CD4-positive, CD25-positive, alpha-beta regulatory T cell (primary cell): ENCODE measurements around the gene MLKL. TPM values are rescaled to one million over a fixed set of nuclear protein-coding genes. Genes with fewer than 3 reads are reported as not detected.

Experiments used
- ATAC-seq, 2 donors: fragments of 150-1000 bp; cut with Tn5 transposase; one replicate each; pipeline ENCODE4 v1.10.0; 2021; ENCODE audit warnings: low read depth in 2 of 2, moderate number of reproducible peaks in 2 of 2, moderate library complexity in 1 of 2
- DNase-seq, 3 donors: peaks; one replicate each; pipeline versions ENCODE4 v3.0.0 to v3.0.0-alpha.2; 2012 to 2022; ENCODE audit warnings: mixed read lengths in 1 of 3
- H3K27ac ChIP-seq: one replicate; pipeline ENCODE4 v1.7.0; 2013; ENCODE audit warnings: mild to moderate bottlenecking, low read length; ENCODE audit not compliant: insufficient read depth, poor library complexity, severe bottlenecking
- H3K27me3 ChIP-seq: one replicate; pipeline ENCODE4 v1.7.0; 2013; ENCODE audit warnings: low read length; ENCODE audit not compliant: control insufficient read depth, insufficient read depth
- H3K36me3 ChIP-seq: one replicate; pipeline ENCODE4 v1.7.0; 2013; ENCODE audit warnings: mild to moderate bottlenecking, low read length, moderate library complexity; ENCODE audit not compliant: control insufficient read depth, insufficient read depth
- H3K4me1 ChIP-seq: 2 replicates; pipeline ENCODE4 v1.7.0; 2013; ENCODE audit warnings: mild to moderate bottlenecking, low read length; ENCODE audit not compliant: insufficient read depth, control insufficient read depth, poor library complexity, severe bottlenecking
- H3K4me3 ChIP-seq: one replicate; pipeline ENCODE4 v1.7.0; 2013; ENCODE audit warnings: low read depth, mild to moderate bottlenecking, low read length, moderate library complexity
- H3K9me3 ChIP-seq, 2 experiments: 1 replicate in 1 of 2; 2 replicates in 1 of 2; pipeline ENCODE4 v1.7.0; 2013; ENCODE audit warnings: low read length in 2 of 2, mild to moderate bottlenecking in 1 of 2, moderate library complexity in 1 of 2; ENCODE audit not compliant: control insufficient read depth in 2 of 2
- H3K27ac Mint-ChIP-seq, 3 donors: one replicate each; pipeline ENCODE4 v1.8.0; 2020 to 2022; ENCODE audit warnings: mild to moderate bottlenecking in 3 of 3, mixed read lengths in 3 of 3, moderate library complexity in 2 of 3
- H3K27me3 Mint-ChIP-seq: one replicate; pipeline ENCODE4 v1.8.0; 2022; ENCODE audit warnings: mild to moderate bottlenecking, mixed read lengths
- H3K36me3 Mint-ChIP-seq: one replicate; pipeline ENCODE4 v1.8.0; 2020; ENCODE audit warnings: mixed read lengths
- H3K4me1 Mint-ChIP-seq, 4 donors: one replicate each; pipeline ENCODE4 v1.8.0; 2020 to 2022; ENCODE audit warnings: mixed read lengths in 4 of 4, mild to moderate bottlenecking in 1 of 4
- H3K4me3 Mint-ChIP-seq, 4 donors: one replicate each; pipeline ENCODE4 v1.8.0; 2020 to 2022; ENCODE audit warnings: mild to moderate bottlenecking in 4 of 4, mixed read lengths in 4 of 4, moderate library complexity in 3 of 4
- H3K9me3 Mint-ChIP-seq, 7 donors: one replicate each; pipeline ENCODE4 v1.8.0; 2020 to 2022; ENCODE audit warnings: mixed read lengths in 7 of 7, mild to moderate bottlenecking in 3 of 7, moderate library complexity in 2 of 7
- polyA plus RNA-seq, 4 donors: library from polyadenylated mRNA; unstranded; fragments of 300-500 nt; fragmentation: Illumina TruSeq; gene quantifications; one replicate each; pipeline ENCODE4 v1.2.3, GENCODE V29; 2021
- total RNA-seq: library from RNA; stranded (reverse); gene quantifications from one replicate; pipeline ENCODE4 v1.2.3, GENCODE V29; 2022

Gene MLKL
- total and polyA plus RNA-seq, 5 donors from 2014 or later = 15.6 to 50.0 (median 21.3) TPM

DNA sequence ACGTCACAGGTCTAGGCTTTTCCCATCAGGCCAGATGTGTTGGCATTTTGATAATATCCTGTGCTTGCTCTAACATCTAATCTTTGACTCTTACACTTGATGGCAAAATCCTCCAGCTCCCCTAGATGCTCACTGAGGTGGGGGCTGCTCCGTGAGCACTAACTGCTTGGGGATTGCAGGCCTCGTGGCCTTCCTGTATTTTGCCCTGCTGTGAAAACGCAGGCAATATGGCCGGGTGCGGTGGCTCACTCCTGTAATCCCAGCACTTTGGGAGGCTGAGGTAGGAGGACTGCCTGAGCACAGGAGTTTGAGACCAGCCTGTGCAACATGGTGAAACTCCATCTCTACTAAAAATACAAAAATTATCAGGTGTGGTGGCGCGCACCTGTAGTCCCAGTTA, 9.7 kb upstream of the MLKL start:
- Mint-ChIP-seq H3K9me3 (no peaks in the 10 kb centered on the region), H3K36me3 (no peaks in the 10 kb centered on the region)

DNA sequence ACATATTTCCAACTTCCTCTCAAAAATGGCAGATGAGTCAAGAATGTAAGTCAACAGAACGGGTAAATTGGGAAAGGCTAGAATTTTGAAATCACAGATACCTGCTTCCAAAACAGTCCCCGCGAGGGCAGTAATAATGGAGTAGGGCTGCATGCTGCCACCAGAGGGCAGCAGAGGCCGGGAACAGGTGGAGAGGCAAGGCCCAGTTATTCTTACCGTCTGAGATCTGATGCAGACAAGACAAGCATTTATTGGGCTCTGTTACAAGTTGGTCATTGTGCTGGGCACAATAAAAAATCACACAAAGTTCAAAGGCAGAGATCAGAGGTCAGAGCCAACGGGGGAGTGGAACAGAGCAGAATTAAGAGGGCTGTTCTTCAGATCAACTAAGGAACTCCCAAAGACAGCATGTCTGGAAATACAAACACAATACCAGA, 8.8 kb upstream of the MLKL start:
- Mint-ChIP-seq H3K4me3 (no peak overlapping the region), H3K4me1 (peaks cover 0 to 5% (median 3%) of the 10 kb centered on the region in 4 donors), H3K36me3 (no peaks in the 10 kb centered on the region), H3K27me3 (no peaks in the 10 kb centered on the region), H3K9me3 (no peaks in the 10 kb centered on the region), H3K27ac (peak overlapping the region in 1 of 3 donors; percentile 27)
- ATAC-seq (peak; percentile 96 to 97), DNase-seq (peak; percentile 67 to 86 (median 79))
- no peaks in the 10 kb centered on the region for H3K9me3 ChIP-seq
- H3K36me3 ChIP-seq = no peaks in the 10 kb centered on the region
- no peaks in the 10 kb centered on the region for H3K27me3 ChIP-seq
- H3K27ac ChIP-seq = no peak overlapping the region
- H3K4me3 ChIP-seq = no peak overlapping the region
- no peaks in the 10 kb centered on the region for H3K4me1 ChIP-seq

More for the DNA sequence above, 9.7 kb upstream of the MLKL start:
- Histone ChIP-seq H3K27me3 (no peaks in the 10 kb centered on the region), H3K36me3 (no peaks in the 10 kb centered on the region), H3K9me3 (no peaks in the 10 kb centered on the region), H3K4me1 (no peaks in the 10 kb centered on the region), H3K4me3 (no peak overlapping the region), H3K27ac (no peak overlapping the region)
- H3K4me3 Mint-ChIP-seq = no peak overlapping the region
- no peaks in the 10 kb centered on the region for H3K27me3 Mint-ChIP-seq
- peaks cover 0 to 5% (median 1%) of the 10 kb centered on the region in 4 donors for H3K4me1 Mint-ChIP-seq
- DNase-seq = no peak
- ATAC-seq = no peak
- H3K27ac Mint-ChIP-seq = no peak overlapping the region

DNA sequence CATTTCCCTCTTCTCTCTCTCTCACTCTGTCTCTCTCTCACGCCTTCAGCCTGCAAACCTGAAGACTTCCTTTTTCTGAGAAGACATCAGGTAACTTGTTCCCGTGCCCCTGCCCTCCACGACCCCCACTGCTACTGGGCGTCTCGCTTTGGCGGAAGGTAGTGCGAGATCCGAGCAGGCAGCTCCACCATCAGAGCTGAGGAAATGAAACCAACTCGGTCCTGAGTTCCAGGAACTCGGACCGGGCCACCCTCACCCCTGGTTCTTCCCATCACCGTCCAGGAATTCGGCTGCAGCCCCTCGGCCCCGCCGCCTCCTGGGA, 585 bp downstream of the MLKL start:
- H3K27ac Mint-ChIP-seq = peak overlapping the region; percentile 93 to 98 (median 98)
- Histone ChIP-seq H3K27me3 (no peaks in the 10 kb centered on the region), H3K9me3 (no peaks in the 10 kb centered on the region), H3K4me1 (peaks cover 45% of the 10 kb centered on the region), H3K36me3 (peaks cover 4% of the 10 kb centered on the region), H3K27ac (peak overlapping the region; percentile 90), H3K4me3 (peak overlapping the region; percentile 92)
- H3K27me3 Mint-ChIP-seq = peaks cover 5% of the 10 kb centered on the region
- H3K4me3 Mint-ChIP-seq = peak overlapping the region; percentile 99
- peak in 1 of 3 donors; percentile 62 for DNase-seq
- H3K36me3 Mint-ChIP-seq = peaks cover 13% of the 10 kb centered on the region
- peak; percentile 18 to 21 for ATAC-seq
- H3K9me3 Mint-ChIP-seq = no peaks in the 10 kb centered on the region
- peaks cover 34 to 62% (median 50%) of the 10 kb centered on the region in 4 donors for H3K4me1 Mint-ChIP-seq

DNA sequence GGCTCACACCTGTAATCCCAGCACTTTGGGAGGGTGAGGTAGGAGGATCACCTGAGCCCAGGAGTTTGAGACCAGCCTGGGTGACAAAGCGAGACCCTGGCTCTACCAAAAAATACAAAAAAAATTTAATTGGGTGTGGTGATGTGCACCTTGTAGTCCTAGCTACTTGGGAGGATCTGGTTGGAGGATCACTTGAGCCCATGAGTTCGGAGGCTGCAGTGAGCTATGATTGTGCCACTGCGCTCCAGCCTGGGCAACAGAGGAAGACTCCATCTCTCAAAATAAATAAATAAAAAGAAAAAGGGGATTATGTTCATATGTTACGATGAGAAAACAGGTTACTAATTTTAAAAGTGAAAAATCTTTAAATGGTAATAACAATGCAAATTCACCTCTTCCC, 996 bp downstream of the MLKL start:
- Mint-ChIP-seq H3K36me3 (peaks cover 14% of the 10 kb centered on the region), H3K9me3 (no peaks in the 10 kb centered on the region), H3K27ac (peak overlapping the region; percentile 66 to 93 (median 91)), H3K4me3 (peak overlapping the region; percentile 88 to 99 (median 99)), H3K27me3 (peaks cover 5% of the 10 kb centered on the region), H3K4me1 (peaks cover 34 to 62% (median 48%) of the 10 kb centered on the region in 4 donors)
- peak overlapping the region; percentile 90 for H3K27ac ChIP-seq
- peaks cover 45% of the 10 kb centered on the region for H3K4me1 ChIP-seq
- DNase-seq = peak in 1 of 3 donors; percentile 38
- no peak for ATAC-seq
- H3K4me3 ChIP-seq = peak overlapping the region; percentile 92
- no peaks in the 10 kb centered on the region for H3K9me3 ChIP-seq
- H3K36me3 ChIP-seq = peaks cover 7% of the 10 kb centered on the region
- no peaks in the 10 kb centered on the region for H3K27me3 ChIP-seq

DNA sequence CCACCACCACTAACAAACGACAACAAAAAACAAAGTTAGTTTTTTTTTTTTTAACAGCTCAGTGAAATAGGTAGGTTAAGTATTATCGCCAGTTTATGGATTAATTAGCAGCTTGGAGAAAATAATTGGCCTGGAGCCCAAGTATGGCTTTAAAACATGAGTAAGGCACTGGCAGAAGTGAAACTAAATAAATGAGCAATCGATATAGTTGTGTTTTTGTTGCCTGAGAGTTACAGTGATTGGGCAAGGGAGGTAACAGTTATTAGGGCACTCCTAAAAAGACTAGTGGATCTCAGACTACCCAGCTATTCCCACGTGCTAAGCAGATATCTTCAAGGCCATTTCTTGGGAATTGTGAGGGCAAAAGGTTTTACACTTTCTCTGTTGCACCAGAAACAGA, 2.4 kb downstream of the MLKL start:
- Histone ChIP-seq H3K27me3 (no peaks in the 10 kb centered on the region), H3K36me3 (peaks cover 16% of the 10 kb centered on the region), H3K9me3 (no peaks in the 10 kb centered on the region), H3K4me1 (peaks cover 45% of the 10 kb centered on the region), H3K4me3 (peak overlapping the region; percentile 92), H3K27ac (peak overlapping the region; percentile 90)
- Mint-ChIP-seq H3K4me3 (peak overlapping the region; percentile 88 to 99 (median 99)), H3K36me3 (peaks cover 22% of the 10 kb centered on the region), H3K4me1 (peaks cover 39 to 67% (median 50%) of the 10 kb centered on the region in 4 donors), H3K27ac (peak overlapping the region; percentile 83 to 93 (median 91)), H3K9me3 (no peaks in the 10 kb centered on the region), H3K27me3 (peaks cover 5% of the 10 kb centered on the region)
- ATAC-seq = no peak
- peak in 1 of 3 donors; percentile 46 for DNase-seq

DNA sequence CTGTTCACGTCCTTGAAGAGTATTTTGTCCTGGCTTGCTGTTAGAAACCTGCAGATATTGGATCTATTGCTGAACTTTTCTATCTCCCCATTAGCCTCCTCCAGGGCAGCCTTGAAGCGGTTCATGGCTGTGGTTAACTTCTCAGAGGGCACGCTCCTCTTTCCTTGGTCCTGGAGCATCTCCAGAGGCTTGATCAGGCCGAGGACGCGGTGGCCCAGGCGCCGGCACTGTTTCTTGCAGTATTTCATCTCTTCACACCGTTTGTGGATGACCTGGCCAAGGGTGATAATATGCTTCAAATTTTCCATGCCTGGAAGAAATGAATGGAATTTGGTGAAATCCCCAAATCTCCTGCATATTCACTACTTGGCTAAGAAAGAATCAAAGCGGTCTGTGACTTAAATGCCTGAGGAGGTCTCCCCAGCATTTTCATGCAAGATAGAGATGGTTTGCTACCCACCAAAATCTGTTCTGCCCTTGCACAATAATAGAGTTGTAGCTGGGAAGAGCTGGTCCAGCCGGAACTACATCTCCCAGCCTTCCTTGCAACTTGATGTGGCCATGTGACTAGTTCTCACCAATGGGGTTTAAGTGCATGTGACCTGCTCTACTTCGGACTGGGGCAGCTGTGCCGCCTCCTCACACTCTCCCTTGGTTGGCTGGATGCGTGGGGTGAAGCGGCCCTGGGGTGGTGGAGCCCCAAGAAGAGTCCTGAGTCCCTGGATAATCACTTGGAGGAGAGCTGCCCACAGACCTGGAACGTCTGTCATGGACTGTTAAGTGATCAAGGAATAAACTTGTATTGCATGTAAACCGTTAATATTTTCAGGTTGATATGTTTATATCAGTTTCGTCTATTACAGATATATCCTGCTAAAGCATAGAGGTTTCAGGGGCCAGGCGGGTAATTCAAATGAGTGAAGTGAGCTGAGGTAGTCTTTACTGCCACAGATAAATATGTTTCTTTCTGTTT, 4.9 kb downstream of the MLKL start:
- H3K4me3 ChIP-seq = peak overlapping the region; percentile 63
- Mint-ChIP-seq H3K36me3 (peaks cover 42% of the 10 kb centered on the region), H3K4me3 (peak overlapping the region; percentile 84 to 94 (median 88)), H3K27ac (peak overlapping the region; percentile 70 to 89 (median 89)), H3K9me3 (no peaks in the 10 kb centered on the region), H3K4me1 (peaks cover 41 to 60% (median 47%) of the 10 kb centered on the region in 4 donors), H3K27me3 (peaks cover 5% of the 10 kb centered on the region)
- DNase-seq = peak; percentile 61 to 87 (median 69)
- ATAC-seq = peak; percentile 68 to 71
- H3K4me1 ChIP-seq = peaks cover 33% of the 10 kb centered on the region
- no peaks in the 10 kb centered on the region for H3K9me3 ChIP-seq
- peaks cover 39% of the 10 kb centered on the region for H3K36me3 ChIP-seq
- H3K27ac ChIP-seq = peak overlapping the region; percentile 23
- H3K27me3 ChIP-seq = no peaks in the 10 kb centered on the region

DNA sequence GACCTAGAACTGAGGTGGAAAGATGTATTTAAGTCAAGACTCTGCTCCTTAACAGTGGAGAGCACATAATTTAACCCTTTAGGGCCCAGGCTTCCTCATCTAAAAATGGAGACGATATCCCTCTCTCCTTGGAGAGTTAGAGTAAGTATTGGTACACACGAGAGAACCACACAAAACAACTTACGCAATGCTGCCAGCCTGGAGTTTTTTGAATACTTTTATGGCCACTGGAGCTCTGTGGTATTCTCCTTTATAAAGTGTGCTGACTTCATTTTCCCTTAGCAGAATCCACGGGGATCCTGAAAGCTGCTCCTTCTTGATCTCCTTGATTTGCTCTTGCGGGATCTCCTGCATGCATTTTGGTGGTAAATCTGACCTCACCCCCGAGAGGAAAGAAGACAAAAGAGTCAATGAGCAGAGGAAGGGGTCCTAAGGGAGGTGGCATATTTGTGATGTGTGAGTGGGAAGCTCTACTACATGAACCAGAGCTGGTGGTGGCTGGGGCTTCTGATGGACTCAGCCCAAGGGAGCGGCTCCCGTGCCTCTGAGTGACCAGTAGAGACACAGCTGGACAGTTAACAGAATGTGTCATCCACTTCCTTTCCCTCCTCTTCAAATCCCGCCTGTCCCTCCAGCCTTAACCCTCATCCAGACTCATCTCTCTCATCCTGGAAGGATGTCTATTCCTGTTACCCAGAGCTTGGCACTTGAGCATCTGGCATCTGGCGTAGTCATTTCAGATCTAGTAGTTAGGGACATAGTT, 9.4 kb downstream of the MLKL start:
- Histone ChIP-seq H3K4me3 (no peak overlapping the region), H3K9me3 (no peaks in the 10 kb centered on the region), H3K27me3 (no peaks in the 10 kb centered on the region), H3K27ac (no peak overlapping the region), H3K4me1 (peaks cover 5% of the 10 kb centered on the region), H3K36me3 (peaks cover 70% of the 10 kb centered on the region)
- Mint-ChIP-seq H3K9me3 (no peaks in the 10 kb centered on the region), H3K27ac (peak overlapping the region in 1 of 3 donors; percentile 17), H3K27me3 (no peaks in the 10 kb centered on the region), H3K36me3 (peaks cover 61% of the 10 kb centered on the region), H3K4me1 (peaks cover 21 to 31% (median 27%) of the 10 kb centered on the region in 4 donors), H3K4me3 (no peak overlapping the region)
- DNase-seq = no peak
- ATAC-seq = no peak
